D721Med (cell line): ENCODE measurements around the gene RFX1.

Experiments
- DNase-seq: peaks from one replicate; pipeline ENCODE4 v3.0.0; 2011; ENCODE audit warnings: low spot score; ENCODE audit not compliant: insufficient read length
- FAIRE-seq: peaks from 2 replicates; lab custom pipeline; 2011; peaks lifted over from hg19 to GRCh38; lab: Jason Lieb, UNC
- CTCF ChIP-seq: IDR thresholded peaks from 2 replicates; pipeline ENCODE4 v1.5.1; 2012; ENCODE audit warnings: mild to moderate bottlenecking, control low read depth; ENCODE audit not compliant: insufficient read depth; ENCODE audit errors: missing control alignments

Gene RFX1

GRCh38 chr19:13962699-13963602, 43.2 kb downstream of the RFX1 start:
- no peak for FAIRE-seq
- DNase-seq, result no peak
- TF ChIP-seq CTCF, result no peak

GRCh38 chr19:13961826-13962698, 44.1 kb downstream of the RFX1 start:
- no peak for TF ChIP-seq CTCF
- DNase-seq (no peak), FAIRE-seq (no peak)

GRCh38 chr19:13960863-13961784, 45.0 kb downstream of the RFX1 start:
- FAIRE-seq, result no peak
- no peak for TF ChIP-seq CTCF
- DNase-seq, result no peak

- TF ChIP-seq CTCF, result no peak
- FAIRE-seq (no peak), DNase-seq (no peak)
Observed at GRCh38 chr19:13959962-13960862, 45.9 kb downstream of the RFX1 start.

GRCh38 chr19:13959141-13959961, 46.8 kb downstream of the RFX1 start:
- no peak for TF ChIP-seq CTCF
- DNase-seq, result no peak
- FAIRE-seq, result no peak
